Body of pancreas (tissue), 4 donors: ENCODE measurements around the gene ZNF774.

Experiments
- CTCF ChIP-seq, 7 experiments: fragments of 450-650 bp in 4 of 7; fragments of 200-600 bp in 3 of 7; sonication (generic) in 3 of 7; IDR thresholded peaks; one replicate each; pipeline ENCODE4 v1.5.1; 2016 to 2019; ENCODE audit warnings: antibody characterized with exemption in 7 of 7
- POLR2A ChIP-seq, 3 donors: fragments of 450-650 bp; IDR thresholded peaks; one replicate each; pipeline ENCODE4 v1.6.1; 2016; ENCODE audit warnings: antibody characterized with exemption in 3 of 3, mild to moderate bottlenecking in 2 of 3

GRCh38 chr15:90402767-90403166 lies 50.7 kb downstream of the ZNF774 start:
- TF ChIP-seq CTCF (IDR thresholded peaks at IDR 0.05) (no peak), POLR2A (IDR thresholded peaks at IDR 0.05) (no peak)
